Measurements from ENCODE around the gene PDE7B.
"Not testable (repeated sequence)": the region's sequence is repeated elsewhere in the genome, so short reads cannot be mapped to it uniquely, and the experiment has no call there.

The PDE7B gene

DNA sequence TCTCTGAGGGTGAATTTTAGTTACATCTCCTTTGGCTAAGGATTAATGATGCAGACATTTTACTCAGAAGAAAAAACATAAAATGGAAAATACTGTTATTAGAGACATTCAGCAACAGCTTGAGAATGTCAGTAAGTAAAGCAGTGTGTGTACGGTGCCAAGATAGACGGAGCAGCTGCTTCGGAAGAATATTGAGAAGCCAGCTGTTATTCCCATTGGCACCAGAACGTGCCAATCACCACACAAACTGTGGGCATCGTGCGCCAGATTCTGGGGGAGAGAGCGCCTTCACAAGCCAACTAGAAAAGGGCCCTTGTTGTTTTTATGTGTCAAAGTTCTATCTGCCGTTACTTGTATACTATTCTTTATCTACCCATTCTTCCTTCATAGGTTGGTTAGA is 235.2 kb downstream of the PDE7B start:
- DNase-seq (ENCODE audit: extremely low spot score, insufficient read length, low read depth) (no peak), FAIRE-seq (no peak)

DNA sequence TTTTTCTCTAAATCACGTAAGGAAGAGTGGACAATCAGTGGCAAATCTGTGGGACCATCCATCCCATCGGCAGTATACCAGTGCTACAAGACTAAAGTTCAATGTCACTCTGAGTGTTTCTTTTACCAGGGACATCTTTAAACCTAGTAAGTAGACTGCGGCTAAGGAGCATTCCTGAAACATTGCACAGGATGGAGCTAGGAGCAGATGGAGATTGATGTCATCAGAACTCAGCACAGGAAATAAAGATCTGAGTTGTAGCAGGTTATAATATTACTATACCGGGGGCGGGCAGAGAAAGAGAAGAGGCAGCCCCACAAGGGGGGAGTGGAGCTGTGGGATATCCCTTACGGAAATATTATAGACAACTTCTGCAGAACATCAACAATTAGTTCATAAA is 236.5 kb downstream of the PDE7B start:
- no peak for DNase-seq (ENCODE audit: extremely low spot score, insufficient read length, low read depth)
- FAIRE-seq: no peak

DNA sequence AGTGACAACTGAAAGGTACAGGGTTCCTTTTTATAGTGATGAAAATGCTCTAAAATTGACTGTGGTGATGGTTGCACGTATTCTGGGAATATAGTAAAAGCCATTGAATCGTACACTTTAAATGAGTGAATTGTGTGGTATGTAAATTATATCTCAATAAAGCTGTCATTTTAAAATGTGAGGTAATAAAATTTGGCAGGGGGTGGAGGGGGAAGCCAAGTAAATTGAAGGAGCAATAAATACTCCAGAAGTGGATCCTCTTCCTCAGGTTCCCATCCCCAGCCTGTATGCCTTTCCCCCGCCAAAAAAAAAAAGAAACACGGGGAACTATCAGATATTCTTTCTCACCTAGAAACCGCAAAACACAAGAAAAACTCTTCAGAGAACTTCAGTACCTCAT is 237.2 kb downstream of the PDE7B start:
- no peak for FAIRE-seq
- no peak for DNase-seq (ENCODE audit: extremely low spot score, insufficient read length, low read depth)

DNA sequence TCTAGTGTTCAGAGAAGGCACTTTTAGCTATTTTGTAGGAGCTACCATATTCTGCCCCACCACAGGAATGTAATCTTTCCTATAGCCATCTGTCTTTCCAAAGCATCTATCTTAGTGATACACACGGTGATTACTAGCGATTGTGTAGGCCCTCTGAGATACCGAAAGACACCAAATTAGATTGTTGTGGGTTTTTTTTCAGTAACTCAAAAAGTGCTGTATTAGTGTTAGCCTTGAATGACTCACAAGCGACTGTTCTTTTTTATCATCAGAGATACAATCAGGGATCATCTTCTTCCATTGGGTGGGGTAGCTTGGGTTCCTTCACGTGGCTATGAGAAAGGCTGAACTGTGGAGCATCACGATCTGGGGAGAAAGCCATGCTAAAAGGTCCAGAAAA is 238.4 kb downstream of the PDE7B start:
- FAIRE-seq (no peak), DNase-seq (ENCODE audit: extremely low spot score, insufficient read length, low read depth) (no peak)

GRCh38 chr6:136090929-136091328 is 239.4 kb downstream of the PDE7B start:
- DNase-seq (ENCODE audit: extremely low spot score, insufficient read length, low read depth): no peak
- no peak for FAIRE-seq

GRCh38 chr6:136092897-136093296 is 241.4 kb downstream of the PDE7B start:
- no peak for FAIRE-seq
- no peak for DNase-seq (ENCODE audit: extremely low spot score, insufficient read length, low read depth)

DNA sequence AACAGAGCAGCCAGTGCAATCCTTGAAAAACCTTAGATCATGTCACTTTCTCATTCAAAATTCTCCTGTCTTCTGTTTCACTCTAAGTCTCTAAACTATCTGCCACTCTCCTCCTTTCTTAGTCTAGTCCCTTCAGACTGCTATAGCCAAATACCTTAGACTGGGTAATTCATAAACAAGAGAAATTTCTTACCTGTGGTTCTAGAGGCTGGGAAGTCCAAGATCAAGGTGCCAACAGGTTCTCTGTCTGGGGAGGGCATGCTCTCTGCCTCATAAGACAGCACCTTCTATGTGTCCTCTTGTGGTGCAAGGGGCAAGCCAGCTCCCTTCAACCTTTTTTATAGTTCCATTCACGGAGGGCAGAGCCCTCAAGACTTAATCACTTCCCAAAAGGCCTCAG is 242.3 kb downstream of the PDE7B start:
- no peak for DNase-seq (ENCODE audit: extremely low spot score, insufficient read length, low read depth)
- no peak for FAIRE-seq

GRCh38 chr6:136094812-136095211 is 243.3 kb downstream of the PDE7B start:
- no peak for DNase-seq (ENCODE audit: extremely low spot score, insufficient read length, low read depth)

GRCh38 chr6:136095986-136096385 is 244.5 kb downstream of the PDE7B start:
- FAIRE-seq (no peak), DNase-seq (ENCODE audit: extremely low spot score, insufficient read length, low read depth) (no peak)

More at GRCh38 chr6:136094812-136095211, 243.3 kb downstream of the PDE7B start:
- FAIRE-seq: no peak

- no peak for FAIRE-seq
These were observed 251.6 kb downstream of the PDE7B start for GRCh38 chr6:136102991-136103688.

DNA sequence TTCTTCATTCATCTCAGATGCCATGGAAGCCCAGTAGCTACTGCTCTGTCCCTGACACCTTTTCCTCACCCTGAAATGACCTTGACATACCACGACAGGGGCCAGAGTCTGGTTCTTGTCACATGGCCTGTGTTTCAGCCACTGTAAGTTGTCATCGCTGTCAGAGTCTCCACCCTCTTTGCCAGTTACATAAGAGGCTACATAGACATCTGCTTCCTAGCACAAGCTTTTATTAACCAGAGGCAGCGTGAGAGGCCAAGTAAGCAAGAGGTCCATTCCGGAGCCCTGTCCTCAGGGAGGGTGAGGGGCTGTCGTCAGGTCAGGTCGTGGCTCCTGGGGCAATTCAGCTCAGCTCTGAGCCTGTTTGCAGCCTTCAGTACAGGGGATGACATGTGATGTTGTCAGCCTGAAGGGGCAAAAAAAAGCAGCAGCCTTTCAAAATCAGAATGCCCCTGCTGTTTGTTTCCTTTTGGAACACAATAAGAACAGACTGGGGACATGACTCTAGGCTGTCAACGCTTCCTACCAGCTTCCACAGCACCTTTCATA is 252.3 kb downstream of the PDE7B start:
- no peak for FAIRE-seq
- no peak for DNase-seq (ENCODE audit: extremely low spot score, insufficient read length, low read depth)

More at GRCh38 chr6:136102991-136103688, 251.6 kb downstream of the PDE7B start:
- DNase-seq (ENCODE audit: extremely low spot score, insufficient read length, low read depth): no peak

DNA sequence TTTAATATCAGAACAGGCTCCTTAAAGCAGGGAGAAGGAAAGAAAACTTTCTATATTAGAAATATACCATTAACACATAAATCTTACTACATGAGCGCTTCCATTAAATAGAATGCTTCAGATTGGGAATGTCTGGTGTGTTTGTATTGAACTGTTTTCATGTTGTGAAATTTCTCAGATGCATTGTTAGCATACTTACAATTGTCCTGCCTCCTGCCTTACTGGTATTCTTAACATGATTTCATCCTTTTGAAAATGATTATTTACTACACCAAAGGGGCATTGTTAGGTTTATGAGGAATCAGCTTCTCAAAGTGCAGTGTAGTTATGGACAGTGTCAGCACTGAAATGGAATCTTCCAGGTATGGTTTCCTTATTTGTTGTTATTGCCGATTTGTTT is 253.1 kb downstream of the PDE7B start:
- no peak for DNase-seq (ENCODE audit: extremely low spot score, insufficient read length, low read depth)
- no peak for FAIRE-seq

DNA sequence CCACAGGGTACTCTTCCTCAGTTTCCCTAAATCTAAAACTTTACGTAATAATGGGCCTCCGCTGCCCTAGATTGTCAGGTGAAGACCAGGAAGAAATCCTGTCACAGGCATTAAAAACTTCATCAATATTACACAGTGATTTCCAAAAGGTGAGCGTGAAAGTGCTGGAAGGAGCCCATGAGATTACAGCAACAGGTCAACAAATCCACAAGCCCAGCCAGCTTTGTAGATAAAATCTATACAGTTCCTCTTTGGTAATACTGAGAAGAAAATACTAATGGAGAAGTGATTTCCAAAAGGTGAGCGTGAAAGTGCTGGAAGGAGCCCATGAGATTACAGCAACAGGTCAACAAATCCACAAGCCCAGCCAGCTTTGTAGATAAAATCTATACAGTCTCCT is 254.3 kb downstream of the PDE7B start:
- not testable (repeated sequence) for DNase-seq (ENCODE audit: extremely low spot score, insufficient read length, low read depth); FAIRE-seq

DNA sequence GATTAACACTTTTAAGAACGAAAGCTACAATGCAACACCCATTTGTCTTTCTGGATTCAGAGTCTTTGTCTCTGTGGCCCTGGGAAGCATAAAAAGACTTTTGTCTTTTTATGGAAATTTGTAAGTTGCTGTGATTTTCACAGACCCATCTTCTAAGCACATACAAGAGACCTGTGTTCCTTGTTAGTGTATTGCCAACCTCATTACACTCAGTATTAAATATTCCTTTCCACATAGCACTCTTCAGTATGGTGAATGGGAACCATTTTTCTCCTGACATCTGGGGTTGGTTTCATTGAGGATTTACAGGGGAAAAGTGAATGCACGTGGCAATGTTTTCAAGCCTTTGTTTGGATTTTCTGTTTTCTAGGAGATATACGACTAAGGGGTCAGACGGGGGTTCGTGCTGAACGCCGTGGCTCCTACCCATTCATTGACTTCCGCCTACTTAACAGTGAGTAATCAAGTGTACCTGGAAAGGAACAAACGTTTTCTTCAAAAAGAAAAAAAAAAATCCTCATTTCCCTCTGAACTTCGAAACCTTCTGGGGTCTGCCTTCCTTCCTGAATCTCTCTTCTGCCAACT is 257.0 kb downstream of the PDE7B start:
- DNase-seq (ENCODE audit: extremely low spot score, insufficient read length, low read depth) (no peak), FAIRE-seq (no peak)

- no peak for FAIRE-seq
These were observed 260.3 kb downstream of the PDE7B start for GRCh38 chr6:136111831-136112230.

DNA sequence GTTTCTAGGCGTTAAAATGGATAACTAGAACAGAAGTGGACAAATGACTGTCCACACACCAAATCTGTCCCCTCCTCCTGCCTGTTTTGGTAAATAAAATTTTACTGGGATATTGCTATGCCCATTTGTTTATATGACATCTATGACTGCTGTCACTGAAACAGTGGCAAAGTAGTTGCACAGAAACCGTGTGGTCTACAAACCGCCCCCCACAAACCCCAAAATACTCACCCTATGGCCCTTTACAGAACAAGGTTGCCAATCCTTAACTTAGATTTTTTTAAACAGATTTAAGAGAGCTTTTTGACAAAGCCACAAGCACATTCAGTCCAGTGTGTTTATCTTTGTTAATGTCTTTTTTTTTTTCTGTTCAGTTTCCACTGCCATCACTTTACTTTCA is 260.8 kb downstream of the PDE7B start:
- no peak for FAIRE-seq
- DNase-seq (ENCODE audit: extremely low spot score, insufficient read length, low read depth): no peak

More at GRCh38 chr6:136111831-136112230, 260.3 kb downstream of the PDE7B start:
- no peak for DNase-seq (ENCODE audit: extremely low spot score, insufficient read length, low read depth)

- no peak for DNase-seq (ENCODE audit: extremely low spot score, insufficient read length, low read depth)
- no peak for FAIRE-seq
These were observed 262.3 kb downstream of the PDE7B start for GRCh38 chr6:136113736-136114173.

GRCh38 chr6:136114661-136115060 is 263.2 kb downstream of the PDE7B start:
- FAIRE-seq (no peak), DNase-seq (ENCODE audit: extremely low spot score, insufficient read length, low read depth) (no peak)

DNA sequence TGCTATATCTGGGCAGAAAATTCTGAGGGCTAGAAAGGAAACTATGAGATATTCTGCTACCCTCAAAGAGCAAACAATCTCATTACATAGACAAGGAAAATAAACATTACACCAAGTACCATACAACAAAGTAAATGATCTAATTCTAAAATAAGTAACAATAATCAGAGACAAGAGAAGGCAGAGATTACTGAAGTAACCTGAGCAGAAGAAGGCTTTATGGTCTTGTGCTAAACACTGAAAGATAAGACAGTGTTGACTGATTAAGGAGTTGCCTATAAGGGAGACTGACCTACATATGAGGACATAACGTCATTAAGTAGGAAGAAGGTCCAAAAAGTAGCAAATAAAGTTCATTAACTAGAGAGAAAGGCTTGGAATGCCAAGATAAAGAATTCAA is 264.4 kb downstream of the PDE7B start:
- no peak for DNase-seq (ENCODE audit: extremely low spot score, insufficient read length, low read depth)
- no peak for FAIRE-seq

DNA sequence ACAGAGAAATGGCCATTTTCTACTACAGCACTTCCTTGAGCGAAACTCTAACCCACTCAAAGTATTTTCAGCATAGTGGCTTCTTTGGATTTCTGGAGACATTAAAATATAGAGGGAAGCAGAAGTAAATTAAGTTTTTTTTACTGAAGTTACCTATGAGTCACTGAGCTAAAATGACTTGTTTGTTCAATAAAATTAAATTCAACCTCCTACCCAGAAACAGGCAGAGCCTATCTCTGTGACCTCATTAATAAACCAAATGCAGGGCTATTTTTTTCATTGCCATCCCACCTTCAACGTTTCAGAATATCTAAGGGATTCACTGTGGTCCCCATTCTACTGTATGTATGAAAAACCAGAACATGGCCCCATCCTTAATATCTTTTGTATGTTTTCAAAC is 265.6 kb downstream of the PDE7B start:
- FAIRE-seq (no peak), DNase-seq (ENCODE audit: extremely low spot score, insufficient read length, low read depth) (no peak)

- no peak for FAIRE-seq
- no peak for DNase-seq (ENCODE audit: extremely low spot score, insufficient read length, low read depth)
These were observed 267.3 kb downstream of the PDE7B start for GRCh38 chr6:136118787-136119186.

- no peak for FAIRE-seq
- no peak for DNase-seq (ENCODE audit: extremely low spot score, insufficient read length, low read depth)
These were observed 272.0 kb downstream of the PDE7B start for GRCh38 chr6:136123468-136123867.

Data from GM18507 (cell line).